GM12878 (cell line): ENCODE results near the gene MAGI1. TPM values are rescaled to one million over a fixed set of nuclear protein-coding genes. Genes with fewer than 3 reads are reported as not detected.
A peak's percentile ranks its signal among the peaks of the same experiment; 100 is the strongest.

Experiments used
- ATAC-seq: fragments of 200-7000 bp; cut with Tn5 transposase; 3 replicates; pipeline ENCODE4 v1.9.1; 2020; ENCODE audit warnings: mild to moderate bottlenecking, moderate library complexity
- BruUV-seq: library from RNA; stranded (reverse); fragments of 400-500 nt; replicated peaks from 2 replicates; lab custom pipeline; 2021; lab: Mats Ljungman, UMichigan
- CTCF ChIA-PET: fragments of 300-600 bp; sonication (Branson Sonifier 250); formaldehyde crosslinking; extraction: SDS; loops from one replicate; lab custom pipeline; 2021; ENCODE audit warnings: inconsistent platforms; lab: Yijun Ruan, JAX
- POLR2A ChIA-PET: fragments of 350-600 bp; formaldehyde crosslinking; extraction: SDS; loops from one replicate; lab custom pipeline; 2021; ENCODE audit warnings: inconsistent platforms; lab: Charles Lee
- RAD21 ChIA-PET: fragments of 300-600 bp; sonication (Branson Sonifier 250); formaldehyde crosslinking; loops from one replicate; lab custom pipeline; 2023; ENCODE audit warnings: antibody characterized with exemption; ENCODE audit not compliant: unreplicated experiment; lab: Charles Lee
- SMC1A ChIA-PET: fragments of 300-600 bp; sonication (Branson Sonifier 250); formaldehyde crosslinking; loops from one replicate; lab custom pipeline; 2023; ENCODE audit not compliant: unreplicated experiment, uncharacterized antibody; lab: Charles Lee
- DNase-seq: peaks from one replicate; pipeline ENCODE4 v3.0.0-alpha.2; 2011; ENCODE audit warnings: low read depth, low spot score
- FAIRE-seq: peaks from 3 replicates; lab custom pipeline; 2011; peaks lifted over from hg19 to GRCh38; lab: Jason Lieb, UNC
- H2AFZ ChIP-seq: 2 replicates; pipeline ENCODE4 v1.6.0; 2011; ENCODE audit warnings: low read depth, low read length, control low read depth; ENCODE audit not compliant: control insufficient read depth
- H3K27ac ChIP-seq: 2 replicates; pipeline ENCODE4 v1.5.1; 2011; ENCODE audit warnings: control low read depth; ENCODE audit not compliant: control insufficient read depth, insufficient read depth
- H3K27me3 ChIP-seq, 2 experiments: replicated peaks in 1 of 2; 2 replicates each; pipeline versions ENCODE4 v1.6.0 to v1.6.1; 2011; ENCODE audit warnings: low read length in 1 of 2; ENCODE audit not compliant: control insufficient read depth in 2 of 2, insufficient read depth in 2 of 2
- H3K36me3 ChIP-seq, 2 experiments: 2 replicates each; pipeline ENCODE4 v1.5.1; 2011; ENCODE audit warnings: low read length in 1 of 2; ENCODE audit not compliant: control insufficient read depth in 2 of 2, insufficient read depth in 2 of 2
- H3K4me1 ChIP-seq: 2 replicates; pipeline ENCODE4 v1.6.1; 2011; ENCODE audit warnings: mild to moderate bottlenecking, low read length, moderate library complexity, mixed read lengths; ENCODE audit not compliant: control insufficient read depth, insufficient read depth
- H3K4me2 ChIP-seq: 2 replicates; pipeline ENCODE4 v1.6.0; 2011; ENCODE audit warnings: control low read depth; ENCODE audit not compliant: control insufficient read depth, insufficient read depth
- H3K4me3 ChIP-seq: fragments of 200-600 bp; sonication (generic); 2 replicates; pipeline ENCODE4 v1.5.1; 2016
- H3K79me2 ChIP-seq: 2 replicates; pipeline ENCODE4 v1.6.0; 2011; ENCODE audit warnings: low read length; ENCODE audit not compliant: control insufficient read depth, insufficient read depth
- H3K9ac ChIP-seq: 2 replicates; pipeline ENCODE4 v1.8.0; 2011; ENCODE audit warnings: low read length, control low read depth, mixed read lengths; ENCODE audit not compliant: control insufficient read depth, insufficient read depth
- H3K9me3 ChIP-seq: replicated peaks from 3 replicates; pipeline ENCODE4 v1.5.1; 2011; ENCODE audit warnings: mild to moderate bottlenecking, low read length; ENCODE audit not compliant: control insufficient read depth, insufficient read depth
- H4K20me1 ChIP-seq: 2 replicates; pipeline ENCODE4 v1.6.0; 2011; ENCODE audit not compliant: control insufficient read depth, insufficient read depth
- ATF7 ChIP-seq: fragments of 450-650 bp; IDR thresholded peaks from 2 replicates; pipeline ENCODE4 v1.6.1; 2016; ENCODE audit warnings: low read depth, mild to moderate bottlenecking
- BCLAF1 ChIP-seq: fragments of 450-650 bp; IDR thresholded peaks from 2 replicates; pipeline ENCODE4 v1.6.1; 2017; ENCODE audit warnings: antibody characterized with exemption, mild to moderate bottlenecking, moderate library complexity
- EED ChIP-seq: sonication (generic); IDR thresholded peaks from 2 replicates; pipeline ENCODE4 v1.6.1; 2016; ENCODE audit warnings: antibody characterized with exemption, low read depth
- RB1 ChIP-seq: fragments of 450-650 bp; formaldehyde crosslinking; IDR thresholded peaks from 2 replicates; pipeline ENCODE4 v1.6.1; 2017; ENCODE audit warnings: mild to moderate bottlenecking, borderline replicate concordance
- STAT1 ChIP-seq: fragments of 450-650 bp; conservative IDR thresholded peaks from 2 replicates; pipeline ENCODE4 v1.6.1; 2014; ENCODE audit warnings: antibody characterized with exemption, mild to moderate bottlenecking
- WGBS: methylation state at CpG from one replicate; pipeline ENCODE4 v1.1.6; 2016; ENCODE audit warnings: low lambda C conversion rate; ENCODE audit not compliant: insufficient replicate concordance, insufficient coverage; ENCODE audit errors: missing lambda C conversion rate; 5-methylcytosine and 5-hydroxymethylcytosine counted together
- in situ Hi-C: fragments of 300-500 bp; cut with MboI; formaldehyde crosslinking; loops from 9 replicates; pipeline ENCODE4 v1.14.3; 2018; ENCODE audit warnings: mixed read lengths
- intact Hi-C: fragments of 100-400 bp; cut with micrococcal nuclease; formaldehyde crosslinking; loops from one replicate; pipeline ENCODE4 v1.14.2; 2022; ENCODE audit not compliant: unreplicated experiment
- polyA plus RNA-seq, 11 experiments: library from polyadenylated mRNA; depleted of rRNA in 4 of 11; unstranded in 6 of 11; stranded (reverse) in 5 of 11; fragments of >200 nt; fragmentation: Nextera tagmentation in 4 of 11; fragmentation: Illumina TruSeq in 1 of 11; extraction: Ambion mirVana in 4 of 11; extraction: Trizol in 1 of 11; gene quantifications; 1 replicate in 1 of 11; 2 replicates in 10 of 11; pipeline versions ENCODE4 v1.2.1 to v1.2.3, GENCODE V29; 2011 to 2016; ENCODE audit warnings: inconsistent platforms in 2 of 11, missing spikeins in 2 of 11, low read depth in 1 of 11
- total RNA-seq, 4 experiments: library from RNA; depleted of rRNA in 3 of 4; stranded (reverse); fragments of >200 nt in 3 of 4; fragmentation: Illumina TruSeq in 1 of 4; extraction: Trizol in 1 of 4; gene quantifications; 2 replicates each; pipeline versions ENCODE4 v1.2.1 to v1.2.3, GENCODE V29; 2013 to 2021

The MAGI1 gene
- total and polyA plus RNA-seq, 10 of the 15 experiments (the other 5 are each of a cell fraction or from before 2014, with no cell fraction given): 0.02 to 3.3 (median 0.29) TPM; not detected in 1

GRCh38 chr3:65331730-65332129 lies 707.0 kb downstream of the MAGI1 start:
- ChIA-PET CTCF (no interaction called here), POLR2A (no interaction called here)
- H3K79me2 ChIP-seq: no peaks in the 10 kb centered on the region
- no peak overlapping the region for H3K4me3 ChIP-seq
- FAIRE-seq (no peak), DNase-seq (no peak), ATAC-seq (no peak)
- H3K4me2 ChIP-seq: no peak overlapping the region
- no peaks in the 10 kb centered on the region for H3K36me3 ChIP-seq
- H3K27me3 ChIP-seq: no peaks in the 10 kb centered on the region
- in situ Hi-C loops: no loop called here
- no peaks in the 10 kb centered on the region for H3K9me3 ChIP-seq
- H3K4me1 ChIP-seq: no peaks in the 10 kb centered on the region
- H2AFZ ChIP-seq: no peak overlapping the region
- WGBS: 36% methylated on average over 3 of the region's 3 CpGs
- no peak overlapping the region for H3K9ac ChIP-seq
- intact Hi-C loops: no loop called here
- H4K20me1 ChIP-seq: no peaks in the 10 kb centered on the region
- H3K27ac ChIP-seq: no peak overlapping the region
- no TSS peak for BruUV-seq
- TF ChIP-seq EED (no peak), STAT1 (no peak), BCLAF1 (no peak)
- TF ChIP-seq, all 136 proteins: peak for 0
- RAD21 ChIA-PET: no interaction called here
- SMC1A ChIA-PET: no interaction called here

GRCh38 chr3:65330072-65330471 lies 708.6 kb downstream of the MAGI1 start:
- H3K9me3 ChIP-seq: no peaks in the 10 kb centered on the region
- ATAC-seq (0 out of 3 replicates have a peak, but pooled peaks have one; percentile 20), DNase-seq (no peak), FAIRE-seq (no peak)
- 24% methylated on average over 6 of the region's 6 CpGs for WGBS
- ChIA-PET POLR2A (no interaction called here), CTCF (interaction anchor here (0.7 to 1.1 kb wide), 2 partner anchors 13 to 379 kb away, joined by 3 read pairs; no protein-coding TSS in a partner anchor), SMC1A (interaction anchor here (1.0 kb wide), 1 partner anchor 21 kb away, joined by 3 read pairs; no protein-coding TSS in a partner anchor), RAD21 (no interaction called here)
- no peaks in the 10 kb centered on the region for H3K36me3 ChIP-seq
- H3K27ac ChIP-seq: no peak overlapping the region
- no peak overlapping the region for H3K9ac ChIP-seq
- H4K20me1 ChIP-seq: no peaks in the 10 kb centered on the region
- BruUV-seq: no TSS peak
- intact Hi-C loops: no loop called here
- H3K4me2 ChIP-seq: no peak overlapping the region
- H3K4me3 ChIP-seq: no peak overlapping the region
- no peak overlapping the region for H2AFZ ChIP-seq
- H3K79me2 ChIP-seq: no peaks in the 10 kb centered on the region
- no peaks in the 10 kb centered on the region for H3K27me3 ChIP-seq
- H3K4me1 ChIP-seq: no peaks in the 10 kb centered on the region
- in situ Hi-C loops: no loop called here
- TF ChIP-seq RB1 (no peak), ATF7 (peak; percentile 87)
- TF ChIP-seq, all 136 proteins: peak for 1
